ENCODE measurements around the gene LYPLAL1. TPM values are rescaled to one million over a fixed set of nuclear protein-coding genes. Genes with fewer than 3 reads are reported as not detected.

Gene LYPLAL1
- total and polyA plus RNA-seq, 2 of the 4 experiments (the other 2 are of a cell fraction): 4.8 to 7.5 TPM

- H4K20me1 ChIP-seq (ENCODE audit: insufficient read depth, low read length): no peaks in the 10 kb centered on the region
- peaks cover 12 to 19% of the 10 kb centered on the region in 2 experiments; a peak in 3 of 4 replicates for H3K79me1 ChIP-seq (ENCODE audit: low read depth in 1 of 2, low read length in 2 of 2)
- H3K23ac ChIP-seq (ENCODE audit: low read depth, low read length): peak overlapping the region; percentile 9; the same call in 1 of the 2 replicates
- H2AFZ ChIP-seq (replicated peaks; ENCODE audit: low read length, poor library complexity): peak overlapping the region; percentile 6
- H4K8ac ChIP-seq (ENCODE audit: low read depth in 2 of 2, low read length in 2 of 2): peak overlapping the region; percentile 81 to 98; a peak in 3 of 4 replicates
- TF ChIP-seq MAFK (IDR thresholded peaks at IDR 0.05; ENCODE audit: low read depth, low read length) (no peak), ELK1 (IDR thresholded peaks at IDR 0.05; ENCODE audit: borderline replicate concordance, low read depth, low read length) (no peak), RAD21 (IDR thresholded peaks at IDR 0.05; ENCODE audit: low read length) (no peak), RFX5 (IDR thresholded peaks at IDR 0.05; ENCODE audit: low read depth, low read length) (no peak), CTCF (conservative IDR thresholded peaks at IDR 0.05; ENCODE audit: low read depth, low read length) (no peak), NFE2L2 (IDR thresholded peaks at IDR 0.05; ENCODE audit: low read depth, low read length) (no peak), SMC3 (IDR thresholded peaks at IDR 0.05; ENCODE audit: low read depth, low read length) (no peak), CHD1 (IDR thresholded peaks at IDR 0.05; ENCODE audit: low read depth, low read length) (no peak), MXI1 (IDR thresholded peaks at IDR 0.05; ENCODE audit: borderline replicate concordance, low read depth, low read length) (no peak), RCOR1 (IDR thresholded peaks at IDR 0.05; ENCODE audit: insufficient replicate concordance, low read length) (no peak), POLR2A (IDR thresholded peaks at IDR 0.05; ENCODE audit: low read depth, low read length) (no peak), FOS (IDR thresholded peaks at IDR 0.05; ENCODE audit: low read depth, low read length) (no peak), CEBPB (IDR thresholded peaks at IDR 0.05; ENCODE audit: low read depth, low read length) (no peak), USF2 (IDR thresholded peaks at IDR 0.05; ENCODE audit: low read depth, low read length) (no peak), MAZ (IDR thresholded peaks at IDR 0.05; ENCODE audit: borderline replicate concordance, low read depth, low read length) (no peak), BHLHE40 (IDR thresholded peaks at IDR 0.05; ENCODE audit: low read depth, low read length) (no peak)
- peak overlapping the region; percentile 89 for H3K18ac ChIP-seq (ENCODE audit: low read depth, low read length)
- H4K5ac ChIP-seq (ENCODE audit: low read depth, low read length): peak overlapping the region; percentile 91
- H3K36me3 ChIP-seq (ENCODE audit: control insufficient read depth, insufficient read depth, low read length): peaks cover 4% of the 10 kb centered on the region
- H2AK9ac ChIP-seq (replicated peaks; ENCODE audit: low read depth, low read length, poor library complexity): no peak overlapping the region
- peak overlapping the region; percentile 76 for H3K27ac ChIP-seq (ENCODE audit: insufficient read depth, low read length)
- BruUV-seq (replicated peaks): no TSS peak
- H4K91ac ChIP-seq (ENCODE audit: insufficient read depth, low read depth, low read length): peak overlapping the region; percentile 65
- peak overlapping the region; percentile 59 for H3K4me3 ChIP-seq (ENCODE audit: insufficient read depth, low read depth, low read length)
- H2BK20ac ChIP-seq (ENCODE audit: low read depth, low read length): peak overlapping the region; percentile 27
- no peaks in the 10 kb centered on the region for H3K9me3 ChIP-seq (ENCODE audit: control insufficient read depth, insufficient read depth, low read length)
- peak overlapping the region; percentile 93 for H3K4me2 ChIP-seq (ENCODE audit: low read depth, low read length)
- H2BK5ac ChIP-seq (ENCODE audit: low read depth, low read length, poor library complexity, severe bottlenecking): peak overlapping the region; percentile 57
- no peaks in the 10 kb centered on the region for H3K27me3 ChIP-seq (ENCODE audit: control insufficient read depth, insufficient read depth, low read length)
- ATAC-seq (ENCODE audit: low read depth) (no peak), DNase-seq (no peak)
- peak overlapping the region; percentile 17; the same call in 1 of the 2 replicates for H2BK120ac ChIP-seq (ENCODE audit: low read depth, low read length)
- dilution Hi-C loops (cut with HindIII; ENCODE audit: low sequenced_read_pairs, unreplicated experiment) (no loop called here), in situ Hi-C loops (cut with MboI; ENCODE audit: low sequenced_read_pairs) (loop anchor here (10.0 kb wide), 1 partner anchor 830 kb away; the partner anchor contains the start of gene TGFB2), intact Hi-C loops (cut with micrococcal nuclease) (loop anchor here (10.0 kb wide), 1 partner anchor 640 kb away; no protein-coding TSS in a partner anchor)
- peak overlapping the region; percentile 40; the same call in 1 of the 2 replicates for H3K56ac ChIP-seq (ENCODE audit: extremely low read depth, insufficient read depth, low read length)
- 100% methylated on average over 1 of the region's 3 CpGs; no CpG with 5 or more reads in 1 of the 2 experiments for WGBS, 2 experiments (ENCODE audit: extremely low coverage in 2 of 2, insufficient read length in 1 of 2)
- ChIA-PET CTCF (interaction anchor here (1.2 kb wide), 1 partner anchor 178 kb away, joined by 3 read pairs; no protein-coding TSS in a partner anchor), POLR2A (ENCODE audit: unreplicated experiment) (interaction anchor here (0.9 kb wide), 1 partner anchor 14 kb away, joined by 3 read pairs; no protein-coding TSS in a partner anchor)
- H3K4me1 ChIP-seq (ENCODE audit: control insufficient read depth, insufficient read depth, low read length): peaks cover 6% of the 10 kb centered on the region
- H3K4ac ChIP-seq (ENCODE audit: low read depth, low read length): peak overlapping the region; percentile 62
- peak overlapping the region; percentile 51; the same call in 1 of the 3 replicates for H2BK15ac ChIP-seq (ENCODE audit: low read depth, low read length)
- peak overlapping the region; percentile 41; the same call in 1 of the 2 replicates for H3K9ac ChIP-seq (ENCODE audit: low read depth, low read length)
- H3K9me1 ChIP-seq (ENCODE audit: insufficient read depth, low read length): no peaks in the 10 kb centered on the region
- H2AK5ac ChIP-seq (ENCODE audit: low read depth, low read length): peak overlapping the region; percentile 28; the same call in 1 of the 2 replicates
- peak overlapping the region; percentile 40; the same call in 1 of the 2 replicates for H3K14ac ChIP-seq (replicated peaks; ENCODE audit: low read depth, low read length)
Measured at GRCh38 chr1:219175212-219175564, 1.5 kb downstream of the LYPLAL1 start.

All from IMR-90 (cell line).